HEK293 (cell line): Measurements from ENCODE around the gene TPRN.

Experiments
- CTCF ChIA-PET: fragments of 350-600 bp; formaldehyde crosslinking; extraction: SDS; loops from one replicate; lab custom pipeline; 2021; ENCODE audit warnings: antibody characterized with exemption; lab: Yijun Ruan, JAX
- POLR2A ChIA-PET: fragments of 300-600 bp; formaldehyde crosslinking; extraction: SDS; loops from one replicate; lab custom pipeline; 2020; ENCODE audit warnings: antibody characterized with exemption, inconsistent platforms; lab: Yijun Ruan, JAX
- H3K27ac ChIP-seq: fragments of 200-500 bp; sonication (Bioruptor generic); 2 replicates; pipeline ENCODE4 v1.5.1; 2014; ENCODE audit warnings: low read depth, low read length, control low read depth, inconsistent platforms; ENCODE audit errors: extremely low read depth
- H3K36me3 ChIP-seq, 2 experiments: fragments of 200-500 bp in 1 of 2; sonication (Bioruptor generic) in 1 of 2; 1 replicate in 1 of 2; 2 replicates in 1 of 2; pipeline ENCODE4 v1.5.1; 2014 to 2017; ENCODE audit warnings: inconsistent platforms in 2 of 2, low read length in 2 of 2; ENCODE audit not compliant: control insufficient read depth in 2 of 2, insufficient read depth in 1 of 2
- H3K4me1 ChIP-seq: fragments of 200-500 bp; sonication (Bioruptor generic); 2 replicates; pipeline ENCODE4 v1.5.1; 2014; ENCODE audit warnings: mild to moderate bottlenecking, low read length, inconsistent platforms; ENCODE audit not compliant: control insufficient read depth, insufficient read depth
- H3K4me3 ChIP-seq: 2 replicates; pipeline ENCODE4 v1.5.1; 2011; ENCODE audit warnings: low read depth, mild to moderate bottlenecking, control low read depth, low read length, moderate library complexity
- H3K9me3 ChIP-seq: fragments of 200-500 bp; sonication (Bioruptor generic); 2 replicates; pipeline ENCODE4 v1.5.1; 2014; ENCODE audit warnings: low read depth, low read length, inconsistent platforms; ENCODE audit not compliant: control insufficient read depth, insufficient read depth
- BCL6B ChIP-seq: fragments of 450-650 bp; formaldehyde crosslinking; IDR thresholded peaks from 2 replicates; pipeline ENCODE4 v1.5.1; 2017; ENCODE audit warnings: missing biosample characterization, missing genetic modification characterization
- CTCF ChIP-seq: fragments of 450-650 bp; formaldehyde crosslinking; IDR thresholded peaks from 2 replicates; pipeline ENCODE4 v1.5.1; 2016; ENCODE audit warnings: missing biosample characterization, missing genetic modification characterization
- HOXA7 ChIP-seq: sonication (generic); formaldehyde crosslinking; IDR thresholded peaks from 2 replicates; pipeline ENCODE4 v1.8.1; 2022; ENCODE audit warnings: missing genetic modification reagents, borderline replicate concordance
- MZF1 ChIP-seq: fragments of 450-650 bp; formaldehyde crosslinking; IDR thresholded peaks from 2 replicates; pipeline ENCODE4 v1.5.1; 2017; ENCODE audit warnings: missing biosample characterization, missing genetic modification characterization, borderline replicate concordance
- PBX3 ChIP-seq: sonication (generic); formaldehyde crosslinking; IDR thresholded peaks from 2 replicates; pipeline ENCODE4 v1.8.1; 2022; ENCODE audit warnings: mild to moderate bottlenecking, moderate library complexity, missing genetic modification reagents
- PRDM6 ChIP-seq: fragments of 450-650 bp; formaldehyde crosslinking; IDR thresholded peaks from 2 replicates; pipeline ENCODE4 v1.5.1; 2017; ENCODE audit warnings: missing biosample characterization, missing genetic modification characterization
- REPIN1 ChIP-seq: fragments of 450-650 bp; formaldehyde crosslinking; IDR thresholded peaks from 2 replicates; pipeline ENCODE4 v1.5.1; 2017; ENCODE audit warnings: missing biosample characterization, missing genetic modification characterization, low read depth
- ZEB2 ChIP-seq: fragments of 450-650 bp; formaldehyde crosslinking; IDR thresholded peaks from 2 replicates; pipeline ENCODE4 v1.5.1; 2016; ENCODE audit warnings: missing biosample characterization, missing genetic modification characterization
- ZFP41 ChIP-seq: fragments of 450-650 bp; formaldehyde crosslinking; IDR thresholded peaks from 2 replicates; pipeline ENCODE4 v1.5.1; 2016; ENCODE audit warnings: missing biosample characterization, missing genetic modification characterization, borderline replicate concordance
- ZNF133 ChIP-seq: fragments of 450-650 bp; formaldehyde crosslinking; IDR thresholded peaks from 2 replicates; pipeline ENCODE4 v1.5.1; 2016; ENCODE audit warnings: missing biosample characterization, missing genetic modification characterization
- ZNF146 ChIP-seq: fragments of 450-650 bp; formaldehyde crosslinking; IDR thresholded peaks from 2 replicates; pipeline ENCODE4 v1.5.1; 2016; ENCODE audit warnings: missing biosample characterization, missing genetic modification characterization
- ZNF223 ChIP-seq: fragments of 450-650 bp; formaldehyde crosslinking; IDR thresholded peaks from 2 replicates; pipeline ENCODE4 v1.5.1; 2016; ENCODE audit warnings: missing biosample characterization, missing genetic modification characterization
- ZNF26 ChIP-seq: fragments of 450-650 bp; formaldehyde crosslinking; IDR thresholded peaks from 2 replicates; pipeline ENCODE4 v1.5.1; 2016; ENCODE audit warnings: missing biosample characterization, missing genetic modification characterization
- ZNF302 ChIP-seq: fragments of 450-650 bp; formaldehyde crosslinking; IDR thresholded peaks from 2 replicates; pipeline ENCODE4 v1.5.1; 2016; ENCODE audit warnings: missing biosample characterization, missing genetic modification characterization, low read depth
- ZNF354C ChIP-seq: fragments of 450-650 bp; formaldehyde crosslinking; IDR thresholded peaks from 2 replicates; pipeline ENCODE4 v1.5.1; 2016; ENCODE audit warnings: missing biosample characterization, missing genetic modification characterization, low read depth, borderline replicate concordance
- ZNF391 ChIP-seq: fragments of 450-650 bp; formaldehyde crosslinking; IDR thresholded peaks from 2 replicates; pipeline ENCODE4 v1.5.1; 2016; ENCODE audit warnings: low read depth, missing biosample characterization, missing genetic modification characterization, borderline replicate concordance
- ZNF513 ChIP-seq: fragments of 450-650 bp; IDR thresholded peaks from 2 replicates; pipeline ENCODE4 v1.5.1; 2018; ENCODE audit warnings: missing biosample characterization, missing genetic modification characterization
- ZNF600 ChIP-seq: fragments of 450-650 bp; formaldehyde crosslinking; IDR thresholded peaks from 2 replicates; pipeline ENCODE4 v1.5.1; 2016; ENCODE audit warnings: missing biosample characterization, missing genetic modification characterization
- ZNF610 ChIP-seq: fragments of 450-650 bp; formaldehyde crosslinking; IDR thresholded peaks from 2 replicates; pipeline ENCODE4 v1.5.1; 2016; ENCODE audit warnings: missing biosample characterization, missing genetic modification characterization, borderline replicate concordance
- ZNF629 ChIP-seq: fragments of 450-650 bp; formaldehyde crosslinking; IDR thresholded peaks from 2 replicates; pipeline ENCODE4 v1.5.1; 2017; ENCODE audit warnings: missing biosample characterization, missing genetic modification characterization
- ZNF768 ChIP-seq: fragments of 450-650 bp; formaldehyde crosslinking; IDR thresholded peaks from 2 replicates; pipeline ENCODE4 v1.5.1; 2018; ENCODE audit warnings: missing biosample characterization, mild to moderate bottlenecking, missing genetic modification characterization
- ZNF791 ChIP-seq: fragments of 450-650 bp; formaldehyde crosslinking; IDR thresholded peaks from 2 replicates; pipeline ENCODE4 v1.5.1; 2016; ENCODE audit warnings: missing biosample characterization, missing genetic modification characterization
- ZSCAN16 ChIP-seq: fragments of 450-650 bp; formaldehyde crosslinking; IDR thresholded peaks from 2 replicates; pipeline ENCODE4 v1.5.1; 2016; ENCODE audit warnings: missing biosample characterization, missing genetic modification characterization
- ZSCAN30 ChIP-seq: fragments of 450-650 bp; IDR thresholded peaks from 2 replicates; pipeline ENCODE4 v1.5.1; 2018; ENCODE audit warnings: missing biosample characterization, mild to moderate bottlenecking, missing genetic modification characterization, moderate library complexity

The TPRN gene

GRCh38 chr9:137227054-137227852 is 26.7 kb upstream of the TPRN start, which contains the start of gene RNF224 (continued):
- no peak for TF ChIP-seq ZNF26 (tag by site-specific recombination)
- TF ChIP-seq ZNF768 (tag by site-specific recombination) = no peak
- no peak for TF ChIP-seq REPIN1 (tag by site-specific recombination)
- TF ChIP-seq ZSCAN16 (tag by site-specific recombination) = no peak
- peak; percentile 54; the same call in 1 of the 2 replicates for TF ChIP-seq ZEB2 (tag by site-specific recombination)
- no peak for TF ChIP-seq PRDM6 (tag by site-specific recombination)
- TF ChIP-seq PBX3 (CRISPR knock-in tag) = no peak
- TF ChIP-seq ZNF354C (tag by site-specific recombination) = no peak
- TF ChIP-seq ZNF302 (tag by site-specific recombination) = no peak
- no peak for TF ChIP-seq ZNF600 (tag by site-specific recombination)
- no peak for TF ChIP-seq ZNF391
- TF ChIP-seq CTCF = peak; percentile 93
- TF ChIP-seq ZNF146 (tag by site-specific recombination) = no peak
- TF ChIP-seq HOXA7 (CRISPR knock-in tag) = no peak
- no peak for TF ChIP-seq MZF1 (tag by site-specific recombination)

GRCh38 chr9:137226338-137227053 is 26.0 kb upstream of the TPRN start:
- POLR2A ChIA-PET = interaction anchor here (0.5 to 17.2 kb wide), 9 partner anchors 15 to 193 kb away, joined by 3 to 304 read pairs (median 5); partner anchors contain the start of genes ANAPC2, NDOR1, NPDC1 and SAPCD2
- Histone ChIP-seq H3K4me3 (no peak overlapping the region), H3K36me3 (no peaks in the 10 kb centered on the region), H3K27ac (no peak overlapping the region), H3K9me3 (no peaks in the 10 kb centered on the region), H3K4me1 (peaks cover 4% of the 10 kb centered on the region)
- CTCF ChIA-PET = interaction anchor here (0.6 to 6.7 kb wide), 25 partner anchors 8 to 439 kb away, joined by 3 to 69 read pairs (median 6); partner anchors contain the start of genes ABCA2, ANAPC2, C8G and MAN1B1
- TF ChIP-seq REPIN1 (tag by site-specific recombination) (no peak), ZSCAN30 (tag by site-specific recombination) (no peak), ZNF610 (no peak), BCL6B (tag by site-specific recombination) (no peak), ZNF354C (tag by site-specific recombination) (no peak), ZNF513 (tag by site-specific recombination) (no peak), ZNF629 (no peak), ZNF600 (tag by site-specific recombination) (no peak), ZNF133 (tag by site-specific recombination) (no peak), ZNF791 (no peak), ZNF223 (no peak), ZFP41 (tag by site-specific recombination) (no peak)
